Prostate gland (tissue), 2 donors: ENCODE data around the gene MSANTD3. TPM values are rescaled to one million over a fixed set of nuclear protein-coding genes. Genes with fewer than 3 reads are reported as not detected.

Source experiments
- DNase-seq: peaks from one replicate; pipeline ENCODE4 v3.0.0-alpha.2; 2019; ENCODE audit warnings: low spot score
- H3K27ac ChIP-seq, 2 donors: fragments of 200-600 bp; sonication (generic); 2 replicates each; pipeline ENCODE4 v1.5.1; 2017 to 2019
- H3K27me3 ChIP-seq: fragments of 200-600 bp; sonication (generic); replicated peaks from 2 replicates; pipeline ENCODE4 v1.5.1; 2019; ENCODE audit not compliant: insufficient read depth
- H3K36me3 ChIP-seq, 2 donors: fragments of 200-600 bp; sonication (generic); 1 replicate in 1 of 2; 2 replicates in 1 of 2; pipeline versions ENCODE4 v1.5.1 to v1.8.1; 2017 to 2019
- H3K4me1 ChIP-seq: fragments of 200-600 bp; sonication (generic); replicated peaks from 2 replicates; pipeline ENCODE4 v1.5.1; 2019
- H3K4me3 ChIP-seq, 2 donors: fragments of 200-600 bp; sonication (generic); 2 replicates each; pipeline ENCODE4 v1.5.1; 2017 to 2019
- H3K9me3 ChIP-seq: fragments of 200-600 bp; sonication (generic); 2 replicates; pipeline ENCODE4 v1.5.1; 2017
- POLR2A ChIP-seq: fragments of 450-650 bp; IDR thresholded peaks from one replicate; pipeline ENCODE4 v1.6.1; 2016; ENCODE audit warnings: antibody characterized with exemption, mild to moderate bottlenecking
- POLR2AphosphoS5 ChIP-seq: sonication (generic); formaldehyde crosslinking; IDR thresholded peaks from one replicate; pipeline ENCODE4 v1.6.1; 2017; ENCODE audit warnings: antibody characterized with exemption
- WGBS: methylation state at CpG from one replicate; pipeline ENCODE4 v1.1.5; 2018; 5-methylcytosine and 5-hydroxymethylcytosine counted together
- intact Hi-C: fragments of 100-400 bp; cut with DNase I; formaldehyde crosslinking; loops from one replicate; pipeline ENCODE4 v1.14.2; 2022
- total RNA-seq, 2 donors: library from RNA; depleted of rRNA; stranded (reverse); fragments of >200 nt; gene quantifications; one replicate each; pipeline ENCODE4 v1.1.0, GENCODE V29; 2016
- TF ChIP-seq, protein P1 (sequence below), 4 experiments: fragments of 200-600 bp in 2 of 4; fragments of 450-650 bp in 2 of 4; sonication (generic) in 2 of 4; IDR thresholded peaks; 1 replicate in 3 of 4; 2 replicates in 1 of 4; pipeline ENCODE4 v1.5.1; 2016 to 2019; ENCODE audit warnings: antibody characterized with exemption in 4 of 4, mild to moderate bottlenecking in 2 of 4, moderate library complexity in 2 of 4

Gene MSANTD3
- total RNA-seq, 2 donors from 2014 or later = 17.3 to 24.5 TPM

DNA sequence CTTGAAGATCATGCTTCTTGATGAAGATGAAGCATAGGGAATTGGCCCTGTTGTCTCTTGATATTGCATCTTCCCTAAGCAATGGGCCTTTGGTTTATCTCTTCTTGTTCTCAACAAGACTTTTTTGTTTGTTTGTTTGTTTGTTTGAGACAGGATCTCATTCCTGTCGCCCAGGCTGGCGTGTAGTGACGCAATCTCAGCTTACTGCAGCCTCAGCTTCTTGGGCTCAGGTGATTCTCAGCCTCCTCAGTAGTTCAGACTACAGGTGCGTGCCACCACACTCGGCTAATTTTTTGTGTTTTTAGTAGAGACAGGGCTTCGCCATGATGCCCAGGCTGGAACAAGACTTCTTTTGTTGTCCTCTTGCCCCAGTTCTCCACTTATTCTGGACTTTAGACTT lies 51.2 kb downstream of the MSANTD3 start:
- WGBS = 96% methylated on average over 6 of the region's 6 CpGs
- no peaks in the 10 kb centered on the region for H3K9me3 ChIP-seq
- intact Hi-C loops = loop anchor here (10.0 kb wide), 1 partner anchor 117 kb away; no protein-coding TSS in a partner anchor
- no peaks in the 10 kb centered on the region for H3K27me3 ChIP-seq
- H3K27ac ChIP-seq = no peak overlapping the region
- TF ChIP-seq, protein P1, sequence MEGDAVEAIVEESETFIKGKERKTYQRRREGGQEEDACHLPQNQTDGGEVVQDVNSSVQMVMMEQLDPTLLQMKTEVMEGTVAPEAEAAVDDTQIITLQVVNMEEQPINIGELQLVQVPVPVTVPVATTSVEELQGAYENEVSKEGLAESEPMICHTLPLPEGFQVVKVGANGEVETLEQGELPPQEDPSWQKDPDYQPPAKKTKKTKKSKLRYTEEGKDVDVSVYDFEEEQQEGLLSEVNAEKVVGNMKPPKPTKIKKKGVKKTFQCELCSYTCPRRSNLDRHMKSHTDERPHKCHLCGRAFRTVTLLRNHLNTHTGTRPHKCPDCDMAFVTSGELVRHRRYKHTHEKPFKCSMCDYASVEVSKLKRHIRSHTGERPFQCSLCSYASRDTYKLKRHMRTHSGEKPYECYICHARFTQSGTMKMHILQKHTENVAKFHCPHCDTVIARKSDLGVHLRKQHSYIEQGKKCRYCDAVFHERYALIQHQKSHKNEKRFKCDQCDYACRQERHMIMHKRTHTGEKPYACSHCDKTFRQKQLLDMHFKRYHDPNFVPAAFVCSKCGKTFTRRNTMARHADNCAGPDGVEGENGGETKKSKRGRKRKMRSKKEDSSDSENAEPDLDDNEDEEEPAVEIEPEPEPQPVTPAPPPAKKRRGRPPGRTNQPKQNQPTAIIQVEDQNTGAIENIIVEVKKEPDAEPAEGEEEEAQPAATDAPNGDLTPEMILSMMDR (IDR thresholded peaks at IDR 0.05) = no peak
- no peak for TF ChIP-seq POLR2AphosphoS5
- TF ChIP-seq POLR2A = no peak
- no peak overlapping the region for H3K4me3 ChIP-seq
- no peak for DNase-seq
- H3K4me1 ChIP-seq = no peaks in the 10 kb centered on the region
- no peaks in the 10 kb centered on the region for H3K36me3 ChIP-seq

GRCh38 chr9:100479820-100480219 lies 52.9 kb downstream of the MSANTD3 start:
- WGBS = 94% methylated on average over 2 of the region's 2 CpGs
- intact Hi-C loops = loop anchor here (10.0 kb wide), 1 partner anchor 115 kb away; no protein-coding TSS in a partner anchor
- H3K27me3 ChIP-seq = no peaks in the 10 kb centered on the region
- TF ChIP-seq, protein P1 (IDR thresholded peaks at IDR 0.05) = no peak
- TF ChIP-seq POLR2A (no peak), POLR2AphosphoS5 (no peak)
- DNase-seq = no peak
- H3K9me3 ChIP-seq = no peaks in the 10 kb centered on the region
- H3K4me3 ChIP-seq = no peak overlapping the region
- H3K27ac ChIP-seq = no peak overlapping the region
- no peaks in the 10 kb centered on the region for H3K36me3 ChIP-seq
- H3K4me1 ChIP-seq = no peaks in the 10 kb centered on the region

GRCh38 chr9:100485196-100485595 lies 58.3 kb downstream of the MSANTD3 start:
- Histone ChIP-seq H3K36me3 (no peaks in the 10 kb centered on the region), H3K27me3 (no peaks in the 10 kb centered on the region), H3K27ac (no peak overlapping the region), H3K4me3 (no peak overlapping the region), H3K4me1 (no peaks in the 10 kb centered on the region), H3K9me3 (no peaks in the 10 kb centered on the region)
- WGBS = 68% methylated on average over 1 of the region's 1 CpG
- TF ChIP-seq POLR2AphosphoS5 (no peak), POLR2A (no peak)
- TF ChIP-seq, protein P1 (IDR thresholded peaks at IDR 0.05) = no peak
- no peak for DNase-seq
- intact Hi-C loops = no loop called here

DNA sequence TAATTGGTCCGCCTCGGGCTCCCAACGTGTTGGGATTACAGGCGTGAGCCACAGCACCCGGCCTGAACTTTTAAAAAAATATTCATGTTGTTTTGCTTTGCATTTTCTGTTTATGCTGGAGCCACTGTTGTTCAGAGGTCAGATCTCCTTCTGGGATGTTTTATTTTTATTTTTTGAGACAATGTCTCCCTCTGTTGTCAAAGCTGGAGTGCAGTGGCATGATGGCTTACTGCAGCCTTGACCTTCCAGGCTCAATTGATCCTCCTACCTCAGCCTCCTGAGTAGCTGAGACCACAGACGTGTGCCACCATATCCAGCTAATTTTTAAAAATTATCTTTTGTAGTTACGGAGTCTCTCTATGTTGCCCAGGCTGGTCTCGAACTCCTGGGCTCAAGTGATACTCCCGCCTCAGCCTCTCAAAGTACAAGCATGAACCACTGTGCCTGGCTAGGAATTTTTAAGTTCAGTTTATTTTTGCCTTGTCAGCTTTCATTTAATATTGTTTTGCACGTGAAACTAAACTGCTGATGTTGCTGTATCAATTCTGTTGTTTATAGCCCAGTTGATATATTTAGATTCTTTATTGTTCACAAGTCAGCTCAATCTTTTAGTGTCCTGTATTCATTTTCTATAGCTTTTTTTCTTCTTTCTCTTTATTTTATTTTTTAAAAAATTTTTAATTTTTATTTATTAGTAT lies 59.7 kb downstream of the MSANTD3 start:
- DNase-seq = no peak
- Histone ChIP-seq H3K9me3 (no peaks in the 10 kb centered on the region), H3K27me3 (no peaks in the 10 kb centered on the region), H3K4me3 (no peak overlapping the region), H3K4me1 (no peaks in the 10 kb centered on the region), H3K36me3 (no peaks in the 10 kb centered on the region), H3K27ac (no peak overlapping the region)
- TF ChIP-seq POLR2AphosphoS5 (no peak), POLR2A (no peak)
- TF ChIP-seq, protein P1 (IDR thresholded peaks at IDR 0.05) = no peak
- WGBS = 88% methylated on average over 10 of the region's 10 CpGs
- intact Hi-C loops = no loop called here

- Histone ChIP-seq H3K27me3 (no peaks in the 10 kb centered on the region), H3K27ac (no peak overlapping the region), H3K36me3 (no peaks in the 10 kb centered on the region), H3K9me3 (no peaks in the 10 kb centered on the region), H3K4me3 (no peak overlapping the region), H3K4me1 (no peaks in the 10 kb centered on the region)
- no peak for DNase-seq
- 94% methylated on average over 1 of the region's 1 CpG for WGBS
- TF ChIP-seq, protein P1 (IDR thresholded peaks at IDR 0.05) = no peak
- TF ChIP-seq POLR2A (no peak), POLR2AphosphoS5 (no peak)
- intact Hi-C loops = no loop called here
Measured at GRCh38 chr9:100488177-100488576, 61.2 kb downstream of the MSANTD3 start.
